Heart left ventricle (tissue), 13 donors: Measurements from ENCODE around the gene CWC27.

ENCODE experiments used
- POLR2A ChIP-seq, 2 donors: fragments of 450-650 bp; IDR thresholded peaks; one replicate each; pipeline ENCODE4 v1.6.1; 2017; ENCODE audit warnings: antibody characterized with exemption in 2 of 2, mild to moderate bottlenecking in 2 of 2, moderate library complexity in 2 of 2
- TF ChIP-seq, protein P1 (sequence below), 12 donors: fragments of 200-600 bp; sonication (generic) in 4 of 12; IDR thresholded peaks; one replicate each; pipeline versions ENCODE4 v1.5.0 to v1.8.0; 2018 to 2022; ENCODE audit warnings: antibody characterized with exemption in 12 of 12, mild to moderate bottlenecking in 5 of 12
- donor health status: ischemic (EF 13 %, LVEDD 7.1; RV severe dilation, severe dysfunction).
- donor health status: DM: no; HTN: yes; CAD: no.
- donor health status: DM: no; HTN: no; CAD: no.
- donor health status: ischemic (EF 25% LVEDD 6.9; RV normal size, moderate dysfunction).
- donor health status: ischemic (EF 25% LVEDD 5.7; RV mildly dilated, moderate dysfunction).
- donor health status: ischemic (EF 35%, LVEDD 5.7; RV mildly dilated, moderate dysfunction).
- donor health status: nonischemic (EF 11% LVEDD 7.7; RV severe dilation, severe dysfunction).
- donor health status: DM: yes; HTN: yes; CAD: no.
- donor health status: PGD.
- donor health status: ischemic (EF 29% LVEDD 5.4; RV normal size, mild dysfunction).
- donor health status: nonischemic (EF 23%, LVEDD 6.1; RV moderate dilation, normal function).

DNA sequence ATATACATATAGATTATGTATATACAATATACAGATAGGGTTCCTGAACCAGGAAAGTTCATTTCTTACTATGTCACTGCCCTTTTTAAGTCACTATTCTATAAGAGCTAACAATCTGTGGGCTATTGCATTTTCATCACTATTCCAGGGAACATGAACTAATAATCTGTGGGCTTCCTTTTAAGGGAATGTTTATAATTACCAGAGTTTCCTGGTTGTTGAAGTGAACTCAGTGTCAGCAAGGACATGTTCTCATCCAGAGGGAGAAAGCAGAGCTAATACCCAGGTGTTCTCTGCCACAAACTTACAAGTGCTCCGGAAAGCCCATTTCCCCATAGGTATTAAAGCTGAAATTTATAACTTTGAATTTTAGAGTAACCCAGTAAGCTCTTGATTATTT lies 69.6 kb downstream of the CWC27 start:
- TF ChIP-seq, protein P1, sequence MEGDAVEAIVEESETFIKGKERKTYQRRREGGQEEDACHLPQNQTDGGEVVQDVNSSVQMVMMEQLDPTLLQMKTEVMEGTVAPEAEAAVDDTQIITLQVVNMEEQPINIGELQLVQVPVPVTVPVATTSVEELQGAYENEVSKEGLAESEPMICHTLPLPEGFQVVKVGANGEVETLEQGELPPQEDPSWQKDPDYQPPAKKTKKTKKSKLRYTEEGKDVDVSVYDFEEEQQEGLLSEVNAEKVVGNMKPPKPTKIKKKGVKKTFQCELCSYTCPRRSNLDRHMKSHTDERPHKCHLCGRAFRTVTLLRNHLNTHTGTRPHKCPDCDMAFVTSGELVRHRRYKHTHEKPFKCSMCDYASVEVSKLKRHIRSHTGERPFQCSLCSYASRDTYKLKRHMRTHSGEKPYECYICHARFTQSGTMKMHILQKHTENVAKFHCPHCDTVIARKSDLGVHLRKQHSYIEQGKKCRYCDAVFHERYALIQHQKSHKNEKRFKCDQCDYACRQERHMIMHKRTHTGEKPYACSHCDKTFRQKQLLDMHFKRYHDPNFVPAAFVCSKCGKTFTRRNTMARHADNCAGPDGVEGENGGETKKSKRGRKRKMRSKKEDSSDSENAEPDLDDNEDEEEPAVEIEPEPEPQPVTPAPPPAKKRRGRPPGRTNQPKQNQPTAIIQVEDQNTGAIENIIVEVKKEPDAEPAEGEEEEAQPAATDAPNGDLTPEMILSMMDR (IDR thresholded peaks at IDR 0.05) = no peak
- TF ChIP-seq POLR2A (IDR thresholded peaks at IDR 0.05) = no peak
